ENCODE data around the gene DCHS2. TPM values are rescaled to one million over a fixed set of nuclear protein-coding genes. Genes with fewer than 3 reads are reported as not detected.

Gene DCHS2, protein sequence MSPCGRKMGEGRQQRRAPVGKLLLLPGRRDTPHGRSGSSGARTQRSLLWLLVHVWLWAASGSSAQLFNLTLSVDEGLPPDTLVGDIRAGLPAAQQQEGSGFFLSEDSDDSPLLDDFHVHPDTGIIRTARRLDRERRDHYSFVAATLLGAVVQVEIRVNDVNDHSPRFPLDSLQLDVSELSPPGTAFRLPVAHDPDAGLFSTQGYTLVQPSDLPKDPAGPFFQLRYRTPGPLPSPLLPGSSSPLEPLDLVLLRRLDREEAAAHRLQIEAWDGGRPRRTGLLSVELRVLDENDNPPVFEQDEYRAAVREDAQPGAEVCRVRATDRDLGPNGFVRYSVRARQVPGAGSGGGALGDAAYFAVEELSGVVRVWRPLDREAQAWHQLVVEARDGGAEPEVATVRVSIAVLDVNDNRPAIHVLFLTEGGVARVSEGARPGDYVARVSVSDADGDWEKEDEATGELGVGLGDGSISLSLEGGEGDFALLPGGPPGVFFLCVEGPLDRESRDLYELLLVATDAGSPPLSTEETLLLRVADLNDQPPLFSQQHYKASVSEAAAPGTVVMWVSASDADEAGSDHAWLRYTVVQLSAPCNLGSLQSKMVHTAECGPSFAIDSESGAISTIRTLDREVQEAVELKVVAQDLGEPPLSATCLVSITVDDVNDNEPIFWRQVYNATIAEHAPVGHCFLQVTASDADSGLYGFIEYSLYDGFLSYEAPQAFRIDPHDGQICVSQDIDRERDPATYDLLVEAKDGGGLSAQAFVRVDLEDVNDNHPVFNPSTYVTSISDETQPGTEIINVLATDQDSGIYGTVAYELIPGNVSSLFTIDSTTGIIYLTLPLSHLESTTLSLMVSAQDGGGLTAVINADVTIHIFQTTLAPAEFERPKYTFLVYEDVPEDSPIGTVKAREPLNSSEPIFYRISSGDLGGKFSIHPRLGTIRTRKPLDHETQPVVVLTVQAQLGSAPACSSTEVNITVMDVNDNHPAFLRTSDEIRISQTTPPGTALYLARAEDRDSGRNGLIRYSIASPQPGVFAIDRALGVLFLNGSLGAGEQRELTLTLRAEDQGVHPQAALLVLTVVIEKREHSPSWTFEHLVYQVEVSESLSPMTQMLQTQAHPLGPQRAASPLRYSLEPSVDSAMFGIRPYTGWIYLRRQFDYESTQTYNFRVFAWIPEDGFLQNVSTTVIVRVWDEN (N-terminal part only)
- polyA plus RNA-seq (2013, experiment 1 of 2) = 0.37 TPM
- polyA plus RNA-seq (2013, experiment 2 of 2) = 0.10 TPM

- WGBS, 2 experiments (ENCODE audit: insufficient coverage in 2 of 2) = 1 to 2% methylated on average over 29 of the region's 53 CpGs
- no peak within 1 kb of the TSS for H3K27ac ChIP-seq (ENCODE audit: low read depth, low read length, severe bottlenecking)
Observed at GRCh38 chr4:154491341-154492271, at the start of gene DCHS2. Gene DCHS2, minus strand, starts transcription at chr4:154491799. Its CDS starts 444 bp downstream, at chr4:154491355.

DNA sequence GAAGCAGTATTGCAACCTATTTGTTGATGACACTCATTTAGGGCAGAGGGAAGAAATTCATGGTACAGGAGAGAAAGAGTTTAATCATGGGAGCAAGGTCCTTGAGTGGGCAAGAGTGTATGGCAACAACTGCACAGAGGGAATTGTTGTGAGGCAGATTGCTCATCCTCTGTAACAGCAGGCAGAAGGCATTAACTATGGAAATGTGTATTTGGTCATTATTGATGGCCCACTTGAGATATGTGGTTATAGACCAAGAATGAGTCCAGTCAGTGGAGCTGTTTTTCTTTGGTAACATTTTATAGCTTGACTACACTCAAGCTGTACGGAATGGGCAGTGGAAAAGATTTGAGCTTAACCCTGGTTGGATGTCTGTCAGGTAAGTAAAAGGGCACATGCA, 42.7 kb upstream of the DCHS2 start:
- WGBS, 2 experiments (ENCODE audit: insufficient coverage in 2 of 2) = 83% methylated on average over 1 of the region's 1 CpG; no CpG with 5 or more reads in 1 of the 2 experiments
- no peak overlapping the region for H3K27ac ChIP-seq (ENCODE audit: low read depth, low read length, severe bottlenecking)
- H3K9me3 ChIP-seq (ENCODE audit: control insufficient read depth, low read length) = no peaks in the 10 kb centered on the region
- no peak overlapping the region for H3K4me3 ChIP-seq (ENCODE audit: extremely low read depth, insufficient read depth, low read length, poor library complexity, severe bottlenecking)
- peaks cover 24% of the 10 kb centered on the region for H3K36me3 ChIP-seq (ENCODE audit: control insufficient read depth, insufficient read depth, low read length)
- H3K4me1 ChIP-seq (ENCODE audit: control insufficient read depth, insufficient read depth, low read length, poor library complexity, severe bottlenecking) = no peaks in the 10 kb centered on the region

More at GRCh38 chr4:154491341-154492271, at the start of gene DCHS2:
- no peaks in the 10 kb centered on the region for H3K36me3 ChIP-seq (ENCODE audit: control insufficient read depth, insufficient read depth, low read length)
- peaks cover 4% of the 10 kb centered on the region for H3K4me1 ChIP-seq (ENCODE audit: control insufficient read depth, insufficient read depth, low read length, poor library complexity, severe bottlenecking)
- H3K4me3 ChIP-seq (ENCODE audit: extremely low read depth, insufficient read depth, low read length, poor library complexity, severe bottlenecking) = peak within 1 kb of the TSS; percentile 26
- H3K9me3 ChIP-seq (ENCODE audit: control insufficient read depth, low read length) = no peaks in the 10 kb centered on the region

DNA sequence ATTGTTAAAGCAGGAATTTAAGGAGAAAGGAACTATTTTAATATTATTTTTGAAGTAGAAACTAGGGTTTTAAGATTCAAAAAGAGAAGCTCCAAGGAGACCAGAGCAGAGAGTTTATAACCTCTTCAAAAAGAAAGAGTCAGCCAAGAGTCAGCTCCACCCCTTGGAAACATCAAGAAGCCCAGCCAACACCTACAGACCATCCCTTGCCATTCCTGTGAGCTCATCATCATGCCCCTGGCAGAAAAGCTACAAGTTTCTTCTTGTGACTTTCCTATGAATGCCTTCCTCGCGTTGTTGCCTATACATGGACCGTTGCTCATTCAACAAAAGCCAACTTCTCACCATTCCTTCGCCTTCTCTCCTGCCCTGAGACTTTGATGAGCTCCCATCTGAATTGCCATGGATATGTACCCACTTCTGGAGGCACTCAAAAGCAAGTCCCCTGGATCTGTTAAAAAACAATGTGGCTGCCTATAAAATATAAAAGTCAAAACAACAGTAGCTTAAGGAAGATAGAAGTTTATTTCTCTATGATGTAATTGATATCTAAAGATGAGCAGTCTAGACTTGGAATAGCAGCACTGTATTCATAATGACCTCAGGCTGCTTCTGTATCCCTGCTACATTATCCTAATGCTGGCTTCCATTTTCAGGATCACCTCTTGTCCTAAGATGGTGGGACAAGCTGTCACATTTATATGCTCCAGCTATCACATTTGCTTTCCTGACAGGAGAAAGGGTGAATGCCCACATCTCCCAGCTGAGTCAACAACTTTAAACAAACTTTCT, 38.3 kb upstream of the DCHS2 start:
- whole genome bisulfite sequencing, 2 experiments (ENCODE audit: insufficient coverage in 2 of 2) = 96 to 100% methylated on average over 2 to 4 of the region's 4 CpGs
- H3K27ac ChIP-seq (ENCODE audit: low read depth, low read length, severe bottlenecking) = no peak overlapping the region
- H3K4me3 ChIP-seq (ENCODE audit: extremely low read depth, insufficient read depth, low read length, poor library complexity, severe bottlenecking) = no peak overlapping the region
- H3K36me3 ChIP-seq (ENCODE audit: control insufficient read depth, insufficient read depth, low read length) = no peaks in the 10 kb centered on the region
- no peaks in the 10 kb centered on the region for H3K4me1 ChIP-seq (ENCODE audit: control insufficient read depth, insufficient read depth, low read length, poor library complexity, severe bottlenecking)
- no peaks in the 10 kb centered on the region for H3K9me3 ChIP-seq (ENCODE audit: control insufficient read depth, low read length)

DNA sequence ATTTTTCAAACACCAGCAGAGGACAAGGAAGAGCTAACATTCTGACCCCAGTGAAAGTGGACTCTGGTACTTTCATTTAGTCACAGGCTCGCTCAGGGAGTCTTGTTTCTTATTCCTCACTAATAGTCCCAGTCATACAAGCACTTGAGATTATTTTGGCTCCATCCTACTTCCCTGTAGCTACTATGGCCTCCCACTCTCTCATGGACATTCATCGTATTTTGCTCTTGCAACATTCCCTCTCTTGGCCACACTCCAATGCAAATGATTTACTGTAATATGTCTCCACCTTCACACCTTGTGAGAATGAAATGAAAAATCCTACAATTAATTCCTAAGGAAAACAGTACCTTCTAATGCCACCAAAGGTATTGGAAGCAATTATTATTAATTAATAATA, 37.3 kb upstream of the DCHS2 start:
- Histone ChIP-seq H3K36me3 (ENCODE audit: control insufficient read depth, insufficient read depth, low read length) (no peaks in the 10 kb centered on the region), H3K4me1 (ENCODE audit: control insufficient read depth, insufficient read depth, low read length, poor library complexity, severe bottlenecking) (no peaks in the 10 kb centered on the region), H3K9me3 (ENCODE audit: control insufficient read depth, low read length) (no peaks in the 10 kb centered on the region), H3K4me3 (ENCODE audit: extremely low read depth, insufficient read depth, low read length, poor library complexity, severe bottlenecking) (no peak overlapping the region), H3K27ac (ENCODE audit: low read depth, low read length, severe bottlenecking) (no peak overlapping the region)
- WGBS, 2 experiments (ENCODE audit: insufficient coverage in 2 of 2) = 80 to 95% methylated on average over 1 to 2 of the region's 2 CpGs

DNA sequence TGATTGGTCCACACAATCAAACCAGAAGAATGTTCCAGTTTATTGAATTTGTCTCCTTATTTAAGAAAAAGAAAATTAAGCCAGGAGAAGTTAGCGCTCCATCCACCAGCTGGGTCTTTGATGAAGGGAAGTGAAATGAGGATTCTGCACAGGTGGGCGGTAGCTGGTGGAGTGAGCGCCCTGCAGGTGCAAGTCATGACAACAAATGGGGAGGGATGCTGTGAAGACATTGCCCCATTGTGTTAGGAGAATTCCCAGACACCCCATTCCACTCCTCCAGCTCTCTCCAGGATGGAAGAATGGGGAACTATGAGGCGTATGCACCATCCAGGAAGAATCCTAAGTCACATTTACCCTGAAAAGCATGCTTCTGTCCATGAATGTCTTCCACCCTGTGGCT, 35.7 kb upstream of the DCHS2 start:
- 100% methylated on average over 4 of the region's 4 CpGs; no CpG with 5 or more reads in 1 of the 2 experiments for WGBS, 2 experiments (ENCODE audit: insufficient coverage in 2 of 2)
- Histone ChIP-seq H3K4me1 (ENCODE audit: control insufficient read depth, insufficient read depth, low read length, poor library complexity, severe bottlenecking) (no peaks in the 10 kb centered on the region), H3K4me3 (ENCODE audit: extremely low read depth, insufficient read depth, low read length, poor library complexity, severe bottlenecking) (no peak overlapping the region), H3K9me3 (ENCODE audit: control insufficient read depth, low read length) (no peaks in the 10 kb centered on the region), H3K27ac (ENCODE audit: low read depth, low read length, severe bottlenecking) (no peak overlapping the region), H3K36me3 (ENCODE audit: control insufficient read depth, insufficient read depth, low read length) (no peaks in the 10 kb centered on the region)

DNA sequence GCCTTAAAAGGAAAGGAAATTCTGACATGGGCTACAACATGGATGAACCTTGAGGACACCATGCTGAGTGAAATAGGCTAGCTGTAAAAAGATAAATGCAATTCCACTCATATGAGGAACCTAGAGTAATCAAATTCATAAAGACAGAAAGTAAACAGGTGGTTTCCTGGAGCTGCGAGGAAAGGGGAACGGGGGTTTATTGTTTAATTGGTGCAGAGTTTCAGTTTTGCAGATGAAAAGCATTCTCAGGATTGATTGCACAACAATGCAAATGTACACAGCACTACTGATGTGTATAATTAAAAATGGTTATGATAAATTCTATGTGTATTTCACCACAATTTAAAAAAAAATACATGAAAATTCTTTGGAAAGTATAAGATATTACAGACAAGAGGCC, 34.6 kb upstream of the DCHS2 start:
- Histone ChIP-seq H3K27ac (ENCODE audit: low read depth, low read length, severe bottlenecking) (no peak overlapping the region), H3K9me3 (ENCODE audit: control insufficient read depth, low read length) (no peaks in the 10 kb centered on the region), H3K36me3 (ENCODE audit: control insufficient read depth, insufficient read depth, low read length) (no peaks in the 10 kb centered on the region), H3K4me1 (ENCODE audit: control insufficient read depth, insufficient read depth, low read length, poor library complexity, severe bottlenecking) (no peaks in the 10 kb centered on the region), H3K4me3 (ENCODE audit: extremely low read depth, insufficient read depth, low read length, poor library complexity, severe bottlenecking) (no peak overlapping the region)
- 88% methylated on average over 2 of the region's 2 CpGs; no CpG with 5 or more reads in 1 of the 2 experiments for WGBS, 2 experiments (ENCODE audit: insufficient coverage in 2 of 2)

DNA sequence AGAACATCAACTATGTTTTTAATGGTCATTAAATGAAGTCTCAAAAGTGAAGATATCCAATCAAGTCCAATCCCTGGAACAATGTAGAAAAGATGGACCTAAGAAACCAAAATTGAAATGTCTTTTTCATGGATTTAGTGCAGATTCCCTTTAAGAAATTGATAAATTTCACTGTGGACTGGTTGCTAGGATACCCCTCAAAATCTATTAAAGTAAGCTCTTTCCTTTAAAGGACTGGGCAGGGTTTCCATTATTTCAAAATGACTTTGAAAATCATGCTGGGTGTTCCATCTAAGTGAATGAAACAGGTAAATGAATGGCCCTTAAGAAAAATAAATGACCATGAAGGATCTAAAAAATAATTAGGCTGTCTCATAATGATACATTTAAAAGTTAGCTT, 30.0 kb upstream of the DCHS2 start:
- no peaks in the 10 kb centered on the region for H3K9me3 ChIP-seq (ENCODE audit: control insufficient read depth, low read length)
- no peak overlapping the region for H3K27ac ChIP-seq (ENCODE audit: low read depth, low read length, severe bottlenecking)
- no peak overlapping the region for H3K4me3 ChIP-seq (ENCODE audit: extremely low read depth, insufficient read depth, low read length, poor library complexity, severe bottlenecking)
- H3K4me1 ChIP-seq (ENCODE audit: control insufficient read depth, insufficient read depth, low read length, poor library complexity, severe bottlenecking) = no peaks in the 10 kb centered on the region
- no peaks in the 10 kb centered on the region for H3K36me3 ChIP-seq (ENCODE audit: control insufficient read depth, insufficient read depth, low read length)

- no peaks in the 10 kb centered on the region for H3K36me3 ChIP-seq (ENCODE audit: control insufficient read depth, insufficient read depth, low read length)
- WGBS, 2 experiments (ENCODE audit: insufficient coverage in 2 of 2) = 88 to 97% methylated on average over 3 to 4 of the region's 4 CpGs
Observed at GRCh38 chr4:154519214-154519613, 27.6 kb upstream of the DCHS2 start.

DNA sequence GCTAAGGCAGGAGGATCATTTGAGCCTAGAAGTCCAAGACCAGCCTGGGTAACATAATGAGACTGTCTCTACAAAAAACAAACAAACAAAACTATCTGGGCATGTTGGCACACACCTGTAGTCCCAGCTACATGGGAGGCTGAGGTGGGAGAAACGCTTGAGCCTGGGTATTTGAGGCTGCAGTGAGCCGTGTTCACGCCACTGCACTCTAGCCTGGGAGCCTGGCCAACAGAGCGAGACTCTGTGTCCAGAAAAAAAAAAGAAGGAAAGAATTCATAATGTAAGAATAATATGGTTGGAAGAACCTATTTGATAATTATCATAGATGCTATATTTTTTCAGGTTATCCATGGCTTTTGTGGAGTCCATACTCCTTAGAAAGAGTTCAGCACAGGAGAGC, 26.0 kb upstream of the DCHS2 start:
- H3K4me3 ChIP-seq (ENCODE audit: extremely low read depth, insufficient read depth, low read length, poor library complexity, severe bottlenecking) = no peak overlapping the region
- H3K36me3 ChIP-seq (ENCODE audit: control insufficient read depth, insufficient read depth, low read length) = no peaks in the 10 kb centered on the region
- no peaks in the 10 kb centered on the region for H3K4me1 ChIP-seq (ENCODE audit: control insufficient read depth, insufficient read depth, low read length, poor library complexity, severe bottlenecking)
- WGBS, 2 experiments (ENCODE audit: insufficient coverage in 2 of 2) = 60 to 95% methylated on average over 3 to 4 of the region's 4 CpGs
- H3K27ac ChIP-seq (ENCODE audit: low read depth, low read length, severe bottlenecking) = no peak overlapping the region
- H3K9me3 ChIP-seq (ENCODE audit: control insufficient read depth, low read length) = no peaks in the 10 kb centered on the region

More at GRCh38 chr4:154519214-154519613, 27.6 kb upstream of the DCHS2 start:
- H3K27ac ChIP-seq (ENCODE audit: low read depth, low read length, severe bottlenecking) = no peak overlapping the region
- H3K9me3 ChIP-seq (ENCODE audit: control insufficient read depth, low read length) = no peaks in the 10 kb centered on the region
- H3K4me1 ChIP-seq (ENCODE audit: control insufficient read depth, insufficient read depth, low read length, poor library complexity, severe bottlenecking) = no peaks in the 10 kb centered on the region
- H3K4me3 ChIP-seq (ENCODE audit: extremely low read depth, insufficient read depth, low read length, poor library complexity, severe bottlenecking) = no peak overlapping the region

Data from mesodermal cell (in vitro differentiated cells).